HG03039 (cell line): ENCODE data around the gene CBX8.
A peak's percentile ranks its signal among the peaks of the same experiment; 100 is the strongest.

ENCODE experiments used
- ATAC-seq: cut with Tn5 transposase; IDR thresholded peaks from one replicate; pipeline ENCODE4 v1.9.1; 2021; ENCODE audit warnings: mild to moderate bottlenecking, moderate library complexity; ENCODE audit not compliant: unreplicated experiment

Gene CBX8

DNA sequence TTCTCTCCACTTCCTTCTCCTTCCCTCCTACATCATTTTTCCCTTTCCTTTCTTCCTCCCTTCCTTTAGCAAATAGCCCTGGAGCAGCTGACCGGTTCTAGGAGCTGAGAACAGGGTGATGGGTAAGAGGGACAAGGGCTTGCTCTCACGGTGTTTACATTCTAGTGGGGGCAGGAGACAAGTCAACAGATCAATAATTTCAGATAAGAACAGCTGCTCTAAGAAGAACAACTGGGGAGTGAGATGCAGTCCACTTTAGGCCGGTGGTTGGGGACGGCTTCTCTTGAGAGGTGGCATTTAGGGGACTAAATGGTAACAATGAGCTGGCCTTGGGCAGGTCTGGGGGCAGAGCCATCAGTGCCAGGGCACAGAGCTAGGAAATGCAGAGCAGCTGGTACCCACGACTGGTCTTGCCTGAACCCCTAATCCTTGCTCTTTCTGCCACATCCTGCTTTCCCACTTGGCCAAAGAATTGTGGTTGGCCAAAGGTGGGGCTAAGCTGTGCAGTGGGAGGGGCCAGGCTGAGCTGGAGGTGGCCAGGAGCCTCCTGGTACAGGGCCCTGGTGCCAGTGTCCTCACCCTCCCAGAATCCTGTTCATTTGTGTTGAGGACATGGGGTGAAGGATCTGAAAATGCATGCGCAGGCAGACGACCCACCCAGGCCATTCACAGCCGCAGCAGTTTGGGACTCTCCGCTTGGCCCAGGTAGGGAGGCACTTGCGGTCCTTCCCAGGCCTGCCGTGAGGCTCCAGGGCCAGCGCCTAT lies 24.6 kb upstream of the CBX8 start:
- no peak for ATAC-seq

DNA sequence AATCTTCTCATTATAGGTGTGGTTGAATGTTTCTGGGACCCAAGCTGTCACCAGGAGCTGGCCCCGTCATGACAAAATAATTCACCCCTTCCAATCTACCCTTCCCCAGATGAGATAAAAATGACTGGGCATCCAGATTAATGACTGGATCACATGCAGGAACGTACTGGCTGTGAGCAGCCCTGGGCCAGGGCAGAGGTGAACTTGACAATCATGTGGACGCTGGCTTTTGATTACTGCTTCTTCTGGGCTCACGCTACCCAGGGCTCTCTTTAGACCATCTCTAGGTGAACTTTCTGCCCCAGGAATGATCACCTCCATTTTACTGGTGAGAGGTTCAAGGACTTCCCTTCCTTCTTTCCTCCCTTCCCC lies 24.1 kb upstream of the CBX8 start:
- ATAC-seq: no peak

DNA sequence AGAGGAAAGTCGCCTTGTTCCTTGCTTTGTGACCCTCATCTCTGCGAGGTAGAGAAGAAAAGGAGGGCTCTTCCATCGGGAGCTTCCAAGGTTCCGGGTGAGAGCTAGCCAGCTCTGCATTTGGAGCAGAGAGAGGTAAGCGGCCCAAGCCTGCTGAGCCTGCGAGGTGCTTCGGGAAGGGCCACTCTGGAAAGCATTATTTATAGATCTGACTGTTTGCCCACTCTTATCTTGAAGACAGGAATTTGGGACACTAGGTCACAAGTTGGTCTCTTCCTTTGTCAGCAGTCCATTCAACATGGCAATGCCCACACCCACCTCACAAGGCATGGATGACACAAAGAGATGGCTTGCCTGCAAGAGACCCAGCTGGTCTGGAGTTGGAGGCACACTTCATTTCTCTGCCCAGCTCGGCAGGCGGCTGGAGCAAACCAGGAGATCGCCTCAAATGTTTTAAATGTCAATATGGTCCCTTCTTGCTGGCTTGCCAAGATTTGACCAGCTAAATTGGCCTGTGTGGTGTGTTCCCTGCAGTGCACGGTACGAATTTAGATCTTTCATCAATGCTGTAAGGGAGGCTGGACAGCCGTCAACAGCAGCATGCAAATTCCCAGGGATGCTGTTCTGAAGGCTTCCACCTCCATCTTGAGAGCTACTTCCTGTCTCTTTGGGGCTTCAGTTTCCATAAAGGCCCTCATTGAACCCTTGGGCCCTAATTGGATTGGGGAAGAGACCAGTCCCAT lies 22.8 kb upstream of the CBX8 start:
- no peak for ATAC-seq

DNA sequence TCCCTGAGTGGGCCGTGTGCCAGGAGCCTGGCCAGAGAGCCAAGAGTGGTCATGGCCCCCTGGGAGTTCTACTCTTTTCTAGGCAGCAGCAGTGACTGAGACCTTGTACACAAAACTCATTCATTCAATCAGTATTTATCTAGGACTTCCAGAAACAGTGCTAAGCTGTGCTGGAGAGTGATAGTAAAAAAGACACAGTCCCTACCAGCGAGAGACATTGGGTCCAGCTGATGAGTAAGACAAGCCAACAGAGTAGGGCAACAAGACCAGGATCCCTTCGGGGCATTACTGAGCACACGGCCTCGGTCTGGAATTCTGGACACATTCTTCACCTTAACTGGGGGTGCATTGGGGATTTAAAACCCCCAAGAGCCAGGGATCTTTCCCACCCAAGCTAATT lies 22.2 kb upstream of the CBX8 start:
- ATAC-seq: no peak

DNA sequence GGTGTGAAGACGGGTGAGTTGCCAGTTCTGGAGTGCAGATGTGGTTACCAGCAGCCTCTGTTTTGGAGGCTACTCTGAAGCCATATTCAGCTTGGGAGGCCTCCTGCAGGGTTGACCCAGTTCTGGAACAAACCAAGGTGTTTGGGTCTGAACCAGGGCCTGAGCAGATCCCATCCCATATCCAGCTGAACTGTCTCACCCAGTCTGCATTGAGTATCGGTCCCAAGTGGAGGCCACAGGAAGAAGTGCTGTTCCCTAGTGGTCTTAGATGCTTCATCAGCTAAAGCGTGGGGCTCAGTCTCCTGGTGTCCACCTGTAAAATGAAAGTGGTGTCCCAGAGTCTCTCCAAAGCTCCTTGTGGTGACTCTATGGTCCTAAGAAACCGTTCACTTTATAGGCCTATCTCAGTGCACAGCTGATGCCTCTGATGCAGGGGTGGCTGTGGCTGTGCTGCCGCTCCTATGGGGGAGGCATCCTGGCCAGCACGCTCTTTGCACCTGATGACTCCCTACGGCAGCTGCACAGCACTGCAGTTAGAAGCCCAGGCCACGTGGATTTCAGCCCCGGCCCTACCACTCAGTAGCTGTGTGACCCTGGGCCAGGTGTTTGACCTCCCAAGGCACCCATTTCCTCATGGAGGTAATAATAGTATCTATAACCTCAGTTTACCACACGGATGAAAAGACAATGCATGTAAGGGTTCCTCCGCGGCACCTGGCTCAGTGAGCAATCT lies 21.3 kb upstream of the CBX8 start:
- ATAC-seq: no peak

DNA sequence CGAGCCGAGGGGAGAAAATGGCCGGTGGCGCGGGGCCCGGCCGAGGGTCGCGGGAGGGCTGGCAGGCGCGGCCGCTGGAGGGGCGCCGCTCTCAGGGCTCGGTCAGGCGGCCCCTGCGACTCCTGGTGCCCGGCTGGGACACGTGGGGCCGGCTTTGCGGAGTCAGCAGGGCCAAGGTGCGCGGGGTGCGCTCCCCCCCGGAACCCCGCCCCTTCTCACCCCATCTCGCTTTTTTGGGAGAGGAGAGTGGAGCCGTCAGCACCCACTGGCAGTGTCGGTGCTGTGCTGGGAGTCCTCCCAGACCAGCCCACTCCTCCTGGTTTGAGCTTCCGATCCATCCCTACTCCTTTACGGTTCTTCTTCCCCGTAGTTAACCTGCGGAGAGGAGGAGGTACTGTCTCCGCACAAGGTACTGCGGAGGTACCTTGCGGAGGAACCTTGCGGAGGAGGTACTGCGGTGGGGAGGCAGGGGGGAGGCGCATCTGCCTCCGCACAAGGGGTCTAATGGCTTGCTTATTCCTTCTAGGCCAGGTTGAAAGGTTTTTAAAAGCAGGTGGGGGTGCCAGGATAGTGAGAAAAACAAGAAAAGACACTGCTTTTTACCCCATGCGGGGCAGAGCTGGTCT lies 19.1 kb upstream of the CBX8 start:
- no peak for ATAC-seq

DNA sequence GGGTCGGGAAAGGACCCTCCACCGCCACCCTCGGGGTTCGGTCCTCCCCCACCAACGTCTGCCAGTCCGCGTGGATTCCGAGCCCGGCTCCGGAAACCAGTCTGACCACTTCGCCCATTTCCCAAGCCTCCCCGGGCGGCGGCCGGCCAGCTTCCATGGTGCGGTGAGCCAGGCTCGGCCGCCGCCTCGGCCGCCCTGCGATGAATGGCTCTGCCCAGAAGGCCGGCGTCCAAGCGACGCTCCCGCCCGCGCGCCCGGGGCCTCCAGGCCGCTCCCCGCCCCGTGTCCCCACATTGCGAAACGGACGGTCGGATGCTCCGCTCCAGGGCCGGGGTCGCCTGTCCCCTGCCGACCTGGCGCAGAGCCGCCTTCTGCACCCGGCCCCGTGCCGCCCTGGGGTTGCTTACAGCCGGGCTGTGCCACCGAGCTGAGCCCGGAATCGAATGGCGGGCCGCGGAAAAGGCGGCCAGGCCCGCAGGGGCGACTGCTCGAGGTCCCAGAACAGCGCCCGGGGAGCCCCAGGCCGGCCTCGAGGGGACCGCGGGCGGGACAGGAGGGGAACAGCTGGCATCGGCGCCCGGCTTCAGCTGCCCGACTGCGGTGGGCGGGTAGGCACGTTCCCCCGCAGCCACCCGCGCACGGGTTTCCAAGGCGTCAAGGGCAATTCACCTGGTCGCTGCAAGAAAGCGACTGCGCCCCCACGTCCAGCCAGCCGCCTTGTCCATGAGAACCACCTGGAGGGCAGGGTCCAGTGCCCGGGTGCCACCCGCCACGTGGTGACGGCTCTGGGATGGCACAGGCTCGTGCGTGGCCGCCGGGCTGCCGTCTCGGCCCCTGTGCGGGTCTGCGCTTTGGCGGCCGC lies 18.3 kb upstream of the CBX8 start:
- ATAC-seq: no peak

DNA sequence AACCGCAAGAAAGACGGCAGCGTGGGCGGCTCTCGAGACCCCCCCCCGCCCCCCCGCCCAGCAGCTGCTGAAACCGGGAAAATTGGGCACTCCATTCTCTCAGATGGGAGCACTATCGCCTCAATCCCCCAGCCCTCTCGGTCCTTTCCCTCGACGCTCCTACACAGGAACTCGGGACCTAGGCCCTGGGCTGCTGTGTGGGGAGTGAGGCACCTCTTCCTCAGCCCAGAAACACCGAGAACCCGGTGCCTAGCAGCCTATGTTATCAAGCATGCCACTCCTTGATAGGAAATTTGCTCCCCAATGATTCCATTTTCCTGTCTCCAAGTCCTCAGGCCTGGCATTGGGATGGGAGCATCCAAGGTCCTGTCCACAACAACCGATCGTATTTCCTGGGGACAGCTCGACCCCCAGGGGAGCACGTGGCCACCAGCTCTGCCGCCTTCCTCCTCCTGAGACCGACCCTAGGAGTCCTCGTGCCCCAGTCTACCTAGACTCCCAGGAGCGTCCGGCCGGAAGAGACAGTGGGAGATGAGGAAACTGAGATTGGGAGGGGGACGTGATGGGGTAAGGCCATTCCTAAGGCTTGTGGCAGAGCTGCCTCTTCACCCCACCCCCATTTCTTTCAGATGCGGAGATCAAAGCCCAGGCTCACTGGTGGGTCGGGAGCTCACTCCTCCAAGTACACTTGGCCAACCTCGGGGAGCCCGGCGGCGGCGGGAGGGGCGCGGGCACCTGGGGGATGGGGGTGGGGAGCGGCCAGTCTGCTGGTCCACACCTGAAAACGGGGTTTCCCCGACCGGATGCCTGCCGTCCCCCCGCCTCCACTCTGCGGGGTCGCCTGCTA lies 17.5 kb upstream of the CBX8 start:
- no peak for ATAC-seq

DNA sequence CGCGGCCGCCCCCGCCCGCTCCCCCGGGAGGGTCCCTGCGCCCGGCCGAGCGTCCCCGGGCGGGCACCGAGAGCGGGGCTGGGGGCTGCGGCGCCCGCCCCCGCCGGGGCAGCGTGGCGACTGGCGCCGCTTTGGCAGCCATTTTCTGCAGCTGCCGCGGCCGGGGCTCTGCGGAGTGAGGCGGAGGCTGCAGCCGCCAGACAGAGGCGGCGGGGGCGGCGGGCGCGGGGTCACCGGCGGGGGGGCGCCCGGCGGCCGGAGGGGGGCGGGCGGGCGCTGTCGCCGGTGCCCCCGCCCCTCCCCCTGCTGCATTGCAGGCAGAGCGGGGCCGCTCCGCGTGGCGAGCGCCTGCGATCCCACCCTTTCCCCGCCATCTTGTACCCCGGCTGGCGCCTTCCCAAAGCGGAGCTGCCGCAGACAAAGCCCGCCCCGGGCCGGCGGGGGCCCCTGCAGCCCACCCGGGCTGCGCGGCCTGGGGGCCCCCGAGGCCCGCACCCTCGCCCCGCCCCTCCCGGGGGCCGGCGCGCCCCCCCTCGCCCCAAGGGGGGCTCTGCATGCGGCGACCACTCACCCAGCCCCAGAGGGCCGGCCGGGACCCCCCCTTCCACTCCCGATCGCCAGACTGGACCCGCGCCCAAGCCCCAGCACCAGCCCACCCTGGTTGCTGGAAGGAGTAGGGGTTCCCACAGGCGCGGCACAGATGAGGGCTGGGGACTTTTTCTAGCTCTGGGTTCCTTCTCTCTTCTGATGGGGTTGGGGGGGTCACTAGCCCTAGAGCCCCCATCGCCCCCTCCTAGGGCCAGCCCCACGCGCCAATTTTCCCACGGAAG lies 16.6 kb upstream of the CBX8 start:
- ATAC-seq: no peak

DNA sequence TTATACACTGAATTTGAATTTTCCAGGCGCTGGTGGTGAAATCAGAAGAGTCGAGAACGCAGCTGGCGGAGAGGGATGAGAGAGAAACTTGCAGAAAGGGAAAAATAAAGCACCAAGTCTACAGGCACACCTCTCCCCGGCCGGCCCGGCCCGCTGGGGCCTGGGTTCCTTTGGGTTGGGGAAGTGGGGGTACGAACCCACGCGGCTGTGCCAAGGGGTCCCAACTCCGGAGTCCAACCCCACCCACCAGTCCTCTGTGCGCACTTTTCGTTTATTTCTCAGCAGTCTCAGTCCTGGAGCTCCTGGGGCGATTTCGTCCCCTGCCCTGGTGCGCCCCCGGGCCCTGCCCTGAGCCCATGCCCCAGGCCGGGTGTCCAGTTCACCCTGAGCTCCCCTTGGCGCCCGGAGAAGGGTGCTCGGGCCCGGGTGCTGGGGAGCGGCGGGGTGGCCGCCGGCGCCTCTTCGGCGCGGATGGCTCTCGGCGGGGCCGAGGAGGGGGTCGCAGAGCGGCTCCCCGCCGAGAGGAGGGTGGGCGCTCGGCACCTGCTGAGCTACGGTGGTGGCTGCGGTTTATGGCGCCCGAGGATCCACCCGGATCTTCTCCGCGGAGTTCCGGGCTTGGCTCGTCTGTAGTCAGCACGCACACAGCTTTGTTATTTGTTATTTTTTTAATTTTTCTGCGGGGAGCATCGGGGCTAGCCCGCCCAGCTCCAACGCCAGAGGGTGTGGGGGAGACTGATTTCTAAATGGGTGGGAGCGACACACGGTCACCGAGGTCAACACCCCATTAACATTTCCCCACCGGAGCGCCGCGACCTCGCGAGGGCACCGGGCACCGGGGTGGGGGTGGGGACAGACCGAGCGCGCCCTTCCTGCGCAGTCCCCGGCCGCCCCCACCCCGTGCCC lies 15.7 kb upstream of the CBX8 start:
- no peak for ATAC-seq

DNA sequence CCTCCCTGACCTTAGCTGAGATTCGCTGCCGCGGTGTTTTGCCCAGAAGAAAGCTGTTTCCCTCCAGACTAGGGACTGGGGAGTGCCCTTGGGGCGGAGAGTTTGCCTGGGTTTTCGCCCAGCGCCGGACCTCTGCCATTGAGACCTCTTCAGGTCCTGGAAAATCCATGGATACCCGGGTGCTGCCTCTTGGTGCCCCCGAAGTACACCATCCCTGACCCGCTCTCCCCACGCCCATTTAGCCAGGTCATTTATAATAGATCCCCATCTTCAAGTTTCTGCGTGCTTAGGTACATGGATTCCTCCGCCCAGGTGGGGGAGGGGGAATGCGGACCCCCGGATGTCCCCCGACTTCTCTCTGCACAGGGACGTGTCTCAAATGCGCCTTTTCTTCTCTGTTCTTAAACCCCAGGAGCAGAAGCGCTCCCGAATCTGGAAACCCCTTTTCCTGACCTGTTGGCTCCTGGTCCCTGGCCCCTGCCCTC lies 15.0 kb upstream of the CBX8 start:
- no peak for ATAC-seq

DNA sequence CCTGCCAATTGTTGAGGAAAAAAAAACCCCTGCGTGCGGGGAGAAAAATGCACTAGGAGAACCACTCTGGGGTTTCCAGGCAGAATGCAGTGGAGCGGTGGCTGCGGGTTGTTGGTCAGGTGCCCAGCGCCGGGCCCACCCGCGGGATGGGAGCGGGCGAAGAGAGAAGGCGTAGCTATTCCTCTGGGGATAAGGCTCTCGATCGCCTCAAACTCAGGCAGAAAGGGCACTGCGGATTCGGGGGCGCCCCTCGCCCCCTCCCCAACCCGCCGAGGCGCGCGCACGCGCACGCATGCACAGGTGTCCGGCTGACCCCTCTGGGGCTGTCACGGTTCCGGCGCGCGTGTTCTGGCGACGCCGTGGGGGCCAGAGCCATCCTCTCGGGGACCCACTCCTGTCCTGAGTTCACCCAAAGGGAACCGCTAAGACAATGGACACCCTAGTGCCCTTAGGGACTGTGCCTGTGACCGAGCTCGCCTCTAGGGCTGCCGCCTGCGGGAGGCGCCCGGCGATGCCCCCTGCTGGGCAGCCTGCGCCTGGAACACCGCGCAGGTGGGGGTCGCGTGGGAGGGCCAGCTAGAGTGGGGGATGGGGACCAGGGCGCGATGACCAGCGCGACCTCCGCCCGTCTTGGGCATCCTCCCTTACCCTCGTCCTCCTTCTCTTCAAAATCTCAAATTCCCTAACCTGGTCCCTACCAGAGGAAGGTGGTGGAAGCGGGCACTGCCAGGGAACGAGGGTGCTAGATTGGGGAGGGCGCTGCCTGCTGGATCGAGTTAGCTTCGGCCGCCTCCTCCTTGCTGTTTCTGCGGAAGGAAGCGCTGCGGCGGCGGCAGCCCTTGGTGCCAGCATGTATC lies 14.4 kb upstream of the CBX8 start:
- ATAC-seq: no peak

DNA sequence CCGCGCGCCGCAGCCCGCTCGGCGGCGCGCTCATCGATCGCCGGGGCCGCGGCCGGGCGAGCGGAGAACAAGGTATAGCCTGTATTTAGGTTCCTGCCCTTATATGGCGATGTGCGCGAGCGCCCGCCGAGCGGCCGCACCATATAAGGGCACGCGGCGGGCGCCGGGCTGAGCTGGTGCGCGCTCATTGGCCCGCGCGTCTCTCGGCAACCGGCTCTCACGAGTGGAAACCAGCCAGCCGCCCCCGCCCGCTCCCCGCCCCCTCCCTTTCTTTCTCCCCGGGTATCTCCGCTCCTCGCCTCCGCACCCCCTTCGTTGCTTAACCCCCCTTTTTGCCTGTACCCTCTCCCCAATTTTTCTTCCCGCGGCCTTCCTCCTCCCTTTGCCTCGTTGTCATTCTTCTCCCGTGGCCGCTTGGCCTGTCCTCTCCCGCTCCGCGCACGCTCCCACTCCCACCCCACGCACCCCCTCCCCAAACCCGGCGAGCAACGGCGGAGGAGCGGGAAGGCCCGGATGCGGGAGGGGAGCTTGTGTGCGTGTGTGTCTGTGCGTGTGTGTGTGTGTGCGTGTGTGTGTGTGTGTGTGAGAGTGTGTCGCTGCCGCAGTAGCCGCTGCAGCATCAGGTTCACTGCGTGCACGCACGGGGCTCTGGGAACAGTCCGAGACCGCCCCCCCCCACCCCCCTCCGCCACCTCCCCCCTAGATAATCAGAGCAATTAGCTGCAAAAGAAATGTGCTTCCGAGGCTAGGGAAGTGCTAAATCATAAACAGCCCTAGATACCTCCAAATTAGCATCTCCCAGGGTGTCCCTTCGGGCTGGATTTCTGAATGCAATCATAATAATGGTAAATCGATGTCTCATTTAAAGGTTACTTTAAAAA lies 13.5 kb upstream of the CBX8 start:
- peak; percentile 73 for ATAC-seq

DNA sequence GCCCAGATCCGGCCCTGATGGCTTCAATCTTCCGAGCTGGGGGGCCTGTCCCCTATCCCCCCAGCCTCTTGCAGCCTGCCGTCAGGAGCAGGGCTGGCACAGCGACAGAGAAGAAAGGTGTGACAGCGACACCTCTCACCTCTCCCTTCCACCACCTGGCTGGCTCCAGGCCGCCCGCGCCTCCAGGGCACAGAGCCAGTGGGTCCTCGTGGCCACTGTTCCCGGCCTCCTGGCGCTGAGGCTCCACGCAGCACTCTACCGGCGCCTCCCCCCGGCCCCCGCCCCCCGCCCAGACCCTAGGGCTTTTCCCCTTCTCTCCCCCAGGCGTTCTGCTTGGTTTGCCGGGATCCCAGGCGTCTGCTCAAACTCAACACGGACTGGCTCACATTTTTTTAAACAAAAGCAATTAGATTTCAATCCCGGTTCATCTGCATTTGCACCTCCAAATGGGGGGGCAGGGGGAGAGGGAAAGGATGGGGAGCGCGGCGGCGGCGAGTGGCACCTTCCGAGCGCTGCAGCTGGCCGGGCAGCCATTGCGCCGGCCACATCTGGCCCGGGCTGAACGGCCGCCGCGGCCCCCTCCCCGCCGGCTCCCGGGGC lies 12.8 kb upstream of the CBX8 start:
- ATAC-seq: no peak
